HCT116 (cell line): ENCODE data around the gene PCDHB3. TPM values are rescaled to one million over a fixed set of nuclear protein-coding genes. Genes with fewer than 3 reads are reported as not detected.

Source experiments
- ATAC-seq: fragments of 200-7000 bp; cut with Tn5 transposase; 2 replicates; pipeline ENCODE4 v1.9.1; 2020; ENCODE audit warnings: mild to moderate bottlenecking, moderate library complexity
- BruUV-seq: library from RNA; stranded (reverse); fragments of 400-500 nt; replicated peaks from 2 replicates; lab custom pipeline; 2021; lab: Mats Ljungman, UMichigan
- CTCF ChIA-PET: fragments of 300-600 bp; sonication (Branson Sonifier 250); formaldehyde crosslinking; loops from one replicate; lab custom pipeline; 2021; ENCODE audit warnings: antibody characterized with exemption; lab: Charles Lee
- POLR2A ChIA-PET: fragments of 300-600, 350-600 bp; sonication (Branson Sonifier 250); formaldehyde crosslinking; loops from one replicate; lab custom pipeline; 2021; ENCODE audit warnings: antibody characterized with exemption; lab: Charles Lee
- RAD21 ChIA-PET, 2 experiments: fragments of 300-600 bp; sonication (Branson Sonifier 250); formaldehyde crosslinking; loops; one replicate each; lab custom pipeline; 2023; ENCODE audit warnings: low total read pairs in 2 of 2; ENCODE audit not compliant: uncharacterized antibody in 2 of 2, unreplicated experiment in 2 of 2, low non-redundant PET in 1 of 2; lab: Charles Lee
- DNase-seq: peaks from one replicate; pipeline ENCODE4 v3.0.0-alpha.2; 2010; ENCODE audit warnings: low read depth, low spot score
- H2AFZ ChIP-seq: fragments of 200-600 bp; shearing (Covaris generic), sonication (generic); 2 replicates; pipeline ENCODE4 v1.6.1; 2017; ENCODE audit warnings: low read depth, mixed run types, mixed read lengths, antibody characterized with exemption, low read length; ENCODE audit not compliant: poor library complexity, severe bottlenecking
- H3K27ac ChIP-seq: 2 replicates; pipeline ENCODE4 v1.5.1; 2012; ENCODE audit warnings: low read depth, low read length
- H3K27me3 ChIP-seq: fragments of 200-600 bp; sonication (generic); 2 replicates; pipeline ENCODE4 v1.6.1; 2016; ENCODE audit warnings: mixed run types, low read length, mixed read lengths; ENCODE audit not compliant: insufficient read depth
- H3K36me3 ChIP-seq, 2 experiments: fragments of 200-500 bp in 1 of 2; fragments of 200-600 bp in 1 of 2; sonication (Bioruptor generic) in 1 of 2; sonication (generic) in 1 of 2; 2 replicates each; pipeline versions ENCODE4 v1.5.1 to v1.6.1; 2014 to 2016; ENCODE audit warnings: low read length in 2 of 2, inconsistent platforms in 1 of 2, mixed read lengths in 1 of 2, mixed run types in 1 of 2; ENCODE audit not compliant: insufficient read depth in 2 of 2, control insufficient read depth in 1 of 2
- H3K4me1 ChIP-seq, 2 experiments: fragments of 200-600 bp in 1 of 2; sonication (generic) in 1 of 2; 2 replicates each; pipeline versions ENCODE4 v1.5.1 to v1.6.1; 2012 to 2017; ENCODE audit warnings: low read length in 2 of 2, inconsistent platforms in 1 of 2, mild to moderate bottlenecking in 1 of 2, mixed read lengths in 1 of 2, mixed run types in 1 of 2, moderate library complexity in 1 of 2; ENCODE audit not compliant: insufficient read depth in 2 of 2, control insufficient read depth in 1 of 2
- H3K4me2 ChIP-seq: fragments of 200-600 bp; sonication (generic); 2 replicates; pipeline ENCODE4 v1.6.1; 2017; ENCODE audit warnings: mixed run types, low read length, mixed read lengths
- H3K4me3 ChIP-seq, 2 experiments: fragments of 200-600 bp in 1 of 2; sonication (generic) in 1 of 2; replicated peaks in 1 of 2; 2 replicates each; pipeline ENCODE4 v1.5.1; 2011 to 2016; ENCODE audit warnings: low read length in 2 of 2, control low read depth in 1 of 2, low read depth in 1 of 2, mild to moderate bottlenecking in 1 of 2, mixed read lengths in 1 of 2, mixed run types in 1 of 2
- H3K79me2 ChIP-seq: fragments of 200-600 bp; sonication (generic); 2 replicates; pipeline ENCODE4 v1.6.1; 2017; ENCODE audit warnings: mild to moderate bottlenecking, mixed run types, low read length, moderate library complexity, mixed read lengths; ENCODE audit not compliant: insufficient read depth
- H3K9ac ChIP-seq: fragments of 200-600 bp; sonication (generic); 2 replicates; pipeline ENCODE4 v1.6.1; 2016; ENCODE audit warnings: low read length, mixed read lengths
- H3K9me2 ChIP-seq: fragments of 200-600 bp; sonication (generic), shearing (Covaris generic); 2 replicates; pipeline ENCODE4 v1.6.1; 2017; ENCODE audit warnings: mixed run types, mild to moderate bottlenecking, moderate library complexity; ENCODE audit not compliant: insufficient read depth
- H3K9me3 ChIP-seq, 2 experiments: fragments of 200-500 bp in 1 of 2; fragments of 200-600 bp in 1 of 2; sonication (Bioruptor generic) in 1 of 2; sonication (generic) in 1 of 2; 2 replicates each; pipeline ENCODE4 v1.6.1; 2014 to 2017; ENCODE audit warnings: low read length in 2 of 2, mixed read lengths in 2 of 2, inconsistent platforms in 1 of 2, low read depth in 1 of 2, mild to moderate bottlenecking in 1 of 2, mixed run types in 1 of 2, moderate library complexity in 1 of 2; ENCODE audit not compliant: control insufficient read depth in 1 of 2, insufficient read depth in 1 of 2
- H4K20me1 ChIP-seq: fragments of 200-600 bp; sonication (generic), shearing (Covaris generic); 2 replicates; pipeline ENCODE4 v1.6.1; 2017; ENCODE audit warnings: mixed run types, mild to moderate bottlenecking, moderate library complexity; ENCODE audit not compliant: insufficient read depth
- CBX3 ChIP-seq: IDR thresholded peaks from 2 replicates; pipeline ENCODE4 v1.6.1; 2012; ENCODE audit warnings: low read depth
- CEBPB ChIP-seq: IDR thresholded peaks from 2 replicates; pipeline ENCODE4 v1.6.1; 2012; ENCODE audit warnings: low read depth
- ELF1 ChIP-seq: IDR thresholded peaks from 2 replicates; pipeline ENCODE4 v1.6.1; 2012; ENCODE audit warnings: low read depth, borderline replicate concordance
- EZH2 ChIP-seq: fragments of 200-600 bp; sonication (generic); IDR thresholded peaks from 2 replicates; pipeline ENCODE4 v1.6.1; 2017; ENCODE audit warnings: antibody characterized with exemption, mixed run types
- EZH2phosphoT487 ChIP-seq: fragments of 200-600 bp; IDR thresholded peaks from 2 replicates; pipeline ENCODE4 v1.6.1; 2018; ENCODE audit warnings: antibody characterized with exemption, borderline replicate concordance
- FOSL1 ChIP-seq: IDR thresholded peaks from 2 replicates; pipeline ENCODE4 v1.6.1; 2012; ENCODE audit warnings: low read depth
- JUND ChIP-seq: IDR thresholded peaks from 2 replicates; pipeline ENCODE4 v1.6.1; 2012
- MAX ChIP-seq: IDR thresholded peaks from 2 replicates; pipeline ENCODE4 v1.6.1; 2012
- POLR2A ChIP-seq: IDR thresholded peaks from 2 replicates; pipeline ENCODE4 v1.7.0; 2011; ENCODE audit warnings: borderline replicate concordance; ENCODE audit not compliant: insufficient read depth, insufficient read length; ENCODE audit errors: extremely low read depth
- POLR2AphosphoS5 ChIP-seq: IDR thresholded peaks from 2 replicates; pipeline ENCODE4 v1.6.1; 2011; ENCODE audit warnings: mild to moderate bottlenecking, low read depth, low read length, moderate library complexity
- RAD21 ChIP-seq: IDR thresholded peaks from 2 replicates; pipeline ENCODE4 v1.6.1; 2012; ENCODE audit warnings: low read depth, mild to moderate bottlenecking
- REST ChIP-seq: IDR thresholded peaks from 2 replicates; pipeline ENCODE4 v1.6.1; 2012; ENCODE audit warnings: low read depth
- SIN3A ChIP-seq: IDR thresholded peaks from 2 replicates; pipeline ENCODE4 v1.6.1; 2012; ENCODE audit warnings: low read depth
- SP1 ChIP-seq: IDR thresholded peaks from 2 replicates; pipeline ENCODE4 v1.6.1; 2012; ENCODE audit warnings: low read depth
- SRF ChIP-seq: IDR thresholded peaks from 2 replicates; pipeline ENCODE4 v1.6.1; 2012; ENCODE audit warnings: low read depth
- ZBTB33 ChIP-seq: IDR thresholded peaks from 2 replicates; pipeline ENCODE4 v1.6.1; 2011; ENCODE audit warnings: mild to moderate bottlenecking, low read length, moderate library complexity; ENCODE audit not compliant: insufficient replicate concordance; ENCODE audit errors: extremely low read depth
- ZFX ChIP-seq: fragments of 450-650 bp; IDR thresholded peaks from 2 replicates; pipeline ENCODE4 v1.6.1; 2017
- ZNF274 ChIP-seq: fragments of 200-500 bp; sonication (Bioruptor generic); IDR thresholded peaks from 2 replicates; pipeline ENCODE4 v1.6.1; 2014; ENCODE audit warnings: mild to moderate bottlenecking, low read depth, low read length, inconsistent platforms
- intact Hi-C: fragments of 100-400 bp; cut with micrococcal nuclease; formaldehyde crosslinking; loops from 2 replicates; pipeline ENCODE4 v1.10.0; 2022
- total RNA-seq: library from RNA; stranded (reverse); gene quantifications from one replicate; pipeline ENCODE4 v1.2.1, GENCODE V29; 2021; ENCODE audit not compliant: unreplicated experiment

PCDHB3 gene
- total RNA-seq, 1 experiment from 2014 or later: 0.10 TPM

- H3K4me1 ChIP-seq: no peaks in the 10 kb centered on the region
- no peaks in the 10 kb centered on the region for H3K79me2 ChIP-seq
- no peaks in the 10 kb centered on the region for H3K36me3 ChIP-seq
- ChIA-PET CTCF (no interaction called here), POLR2A (no interaction called here), RAD21 (no interaction called here)
- no peaks in the 10 kb centered on the region for H3K27me3 ChIP-seq
- no TSS peak for BruUV-seq
- H4K20me1 ChIP-seq: no peaks in the 10 kb centered on the region
- no peak within 1 kb of the TSS for H3K27ac ChIP-seq
- ATAC-seq (no peak), DNase-seq (no peak)
- no peak for TF ChIP-seq ZNF274
- TF ChIP-seq ZBTB33: no peak
- no peak for TF ChIP-seq EZH2
- no peak for TF ChIP-seq SP1
- no peak for TF ChIP-seq POLR2AphosphoS5
- no peak for TF ChIP-seq CBX3
- TF ChIP-seq ELF1: no peak
- TF ChIP-seq EZH2phosphoT487: no peak
- TF ChIP-seq SRF: no peak
- no peak for TF ChIP-seq FOSL1
- no peak for TF ChIP-seq SIN3A
- no peak for TF ChIP-seq RAD21
- no peak for TF ChIP-seq POLR2A
- no peak for TF ChIP-seq MAX
- no peak for TF ChIP-seq REST
- no peak for TF ChIP-seq CEBPB
- TF ChIP-seq JUND: no peak
- TF ChIP-seq ZFX: no peak
- H3K9me2 ChIP-seq: no peaks in the 10 kb centered on the region
- H3K4me2 ChIP-seq: no peak within 1 kb of the TSS
- no peak within 1 kb of the TSS for H3K9ac ChIP-seq
- no peak within 1 kb of the TSS for H2AFZ ChIP-seq
- intact Hi-C loops: no loop called here
- H3K9me3 ChIP-seq: no peaks in the 10 kb centered on the region; a peak in 1 of 4 replicates
- H3K4me3 ChIP-seq: no peak within 1 kb of the TSS
Measured at GRCh38 chr5:141149812-141150211, 49.5 kb downstream of the PCDHB3 start, which contains the start of gene PCDHB6. TSS of gene PCDHB6 (plus strand) at chr5:141150057. CDS start at chr5:141150258, 201 bp downstream.
